GM10248 (cell line): ENCODE data around the gene TOX2.

ENCODE experiments used
- CTCF ChIA-PET: fragments of 300-600 bp; sonication (Branson Sonifier 250); formaldehyde crosslinking; extraction: SDS; loops from one replicate; lab custom pipeline; 2021; ENCODE audit warnings: antibody characterized with exemption; lab: Yijun Ruan, JAX
- POLR2A ChIA-PET: fragments of 350-650 bp; sonication (Branson Sonifier 250); formaldehyde crosslinking; extraction: SDS; loops from one replicate; lab custom pipeline; 2020; ENCODE audit warnings: antibody characterized with exemption; lab: Yijun Ruan, JAX
- DNase-seq: peaks from one replicate; pipeline ENCODE4 v3.0.0; 2012; ENCODE audit errors: extremely low spot score
- CTCF ChIP-seq: IDR thresholded peaks from 2 replicates; pipeline ENCODE4 v1.5.1; 2012; ENCODE audit warnings: mild to moderate bottlenecking, low read depth; ENCODE audit errors: extremely low read depth, missing control alignments, control extremely low read depth

Gene TOX2

GRCh38 chr20:43925215-43925614 lies 10.6 kb downstream of the TOX2 start:
- DNase-seq: peak; percentile 53
- ChIA-PET CTCF (interaction anchor here (1.8 to 4.1 kb wide), 2 partner anchors 14 to 175 kb away, joined by 6 to 17 read pairs; no protein-coding TSS in a partner anchor), POLR2A (no interaction called here)
- no peak for TF ChIP-seq CTCF

- CTCF ChIA-PET: interaction anchor here (1.5 to 4.1 kb wide), 3 partner anchors 13 to 176 kb away, joined by 4 to 17 read pairs (median 6); no protein-coding TSS in a partner anchor
- no peak for TF ChIP-seq CTCF
- DNase-seq: no peak
- POLR2A ChIA-PET: no interaction called here
These were observed 11.1 kb downstream of the TOX2 start for GRCh38 chr20:43925801-43926200.

GRCh38 chr20:43926287-43927050 lies 11.8 kb downstream of the TOX2 start:
- TF ChIP-seq CTCF: no peak
- CTCF ChIA-PET: interaction anchor here (1.5 to 4.1 kb wide), 3 partner anchors 12 to 177 kb away, joined by 4 to 17 read pairs (median 6); no protein-coding TSS in a partner anchor
- POLR2A ChIA-PET: no interaction called here
- no peak for DNase-seq

GRCh38 chr20:43931976-43932375 lies 17.3 kb downstream of the TOX2 start:
- ChIA-PET POLR2A (no interaction called here), CTCF (no interaction called here)
- no peak for TF ChIP-seq CTCF
- no peak for DNase-seq

- ChIA-PET CTCF (interaction anchor here (0.7 to 3.2 kb wide), 4 partner anchors 11 to 211 kb away, joined by 3 to 7 read pairs (median 4); no protein-coding TSS in a partner anchor), POLR2A (no interaction called here)
- DNase-seq: no peak
- no peak for TF ChIP-seq CTCF
These were observed 20.2 kb downstream of the TOX2 start for GRCh38 chr20:43934833-43935232.

GRCh38 chr20:43936104-43936770 lies 21.6 kb downstream of the TOX2 start:
- ChIA-PET CTCF (interaction anchor here (1.0 to 3.2 kb wide), 7 partner anchors 13 to 188 kb away, joined by 3 to 7 read pairs (median 3); no protein-coding TSS in a partner anchor), POLR2A (no interaction called here)
- no peak for DNase-seq
- no peak for TF ChIP-seq CTCF
